Hypothalamus (tissue), 51 donors: ENCODE data around the gene GNGT2.
"Not testable (repeated sequence)": the region's sequence is repeated elsewhere in the genome, so short reads cannot be mapped to it uniquely, and the experiment has no call there.

ENCODE experiments used
- DNase-seq, 51 donors: peaks; one replicate each; lab custom pipeline; 2025; lab: John Stamatoyannopoulos, UW

Gene GNGT2

DNA sequence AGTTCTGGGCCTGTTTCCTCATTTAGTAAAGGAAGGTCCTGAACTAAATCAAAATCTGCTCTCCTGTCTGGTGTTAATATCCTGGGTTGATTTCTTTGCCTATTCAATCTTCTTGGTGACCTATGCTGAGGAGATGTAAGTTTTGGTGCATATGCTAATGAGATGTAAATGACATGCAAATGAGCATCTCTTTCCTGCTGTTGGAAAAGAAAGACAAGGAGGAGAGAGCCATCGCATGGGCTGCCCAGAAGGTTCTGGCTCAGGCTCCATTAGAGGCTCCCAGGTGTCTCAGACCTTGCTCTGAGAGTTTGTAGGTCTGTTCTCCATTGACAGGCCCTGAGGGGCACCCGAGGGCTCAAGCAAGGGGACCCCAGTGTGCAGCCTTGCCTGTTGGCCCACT, 3.5 kb upstream of the GNGT2 start:
- DNase-seq, result no peak

DNA sequence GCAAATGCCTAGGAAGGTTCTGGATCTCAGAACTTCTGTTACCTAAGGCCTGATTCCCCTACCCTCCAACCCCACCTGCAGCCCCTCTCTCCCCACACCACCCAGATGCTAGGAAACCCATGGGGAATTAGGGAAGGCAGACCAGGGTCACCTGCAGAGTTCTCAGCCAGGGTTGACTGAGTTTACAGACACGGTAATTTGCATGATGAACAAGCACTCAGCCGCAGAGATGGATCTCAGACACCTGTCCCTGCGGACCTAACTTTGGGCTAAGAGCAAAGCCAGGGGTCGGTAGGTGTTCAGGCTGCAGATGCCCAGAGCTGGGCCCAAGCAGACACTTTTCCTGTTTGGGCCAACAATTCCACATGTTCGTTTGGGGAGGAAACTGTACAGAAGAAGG, 3.0 kb upstream of the GNGT2 start:
- DNase-seq, result no peak

DNA sequence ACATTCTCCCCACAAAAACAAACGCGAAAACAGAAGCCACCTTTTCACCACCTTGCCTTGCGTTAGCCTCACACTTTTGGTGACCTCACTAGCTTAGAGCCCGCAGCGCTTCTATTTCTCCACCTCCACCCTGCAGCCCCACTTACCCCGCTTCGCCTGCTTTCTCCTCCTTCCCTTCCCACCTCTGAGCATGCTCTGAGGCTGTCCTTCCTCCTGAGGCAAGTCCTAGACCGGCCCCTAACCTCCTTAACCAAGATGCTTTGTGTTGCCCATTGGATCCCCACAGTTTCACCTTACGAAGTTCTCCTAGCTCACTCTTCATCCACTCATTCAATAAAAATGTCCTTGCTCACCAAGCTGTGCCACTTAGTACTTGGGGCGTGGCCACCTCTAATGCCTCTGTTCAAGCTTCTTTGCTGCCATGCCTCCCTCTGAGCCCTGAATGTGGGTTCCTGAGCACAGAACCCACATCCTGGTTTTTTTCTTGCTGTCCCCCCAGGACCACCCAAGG, 1.3 kb downstream of the GNGT2 start:
- no peak for DNase-seq

DNA sequence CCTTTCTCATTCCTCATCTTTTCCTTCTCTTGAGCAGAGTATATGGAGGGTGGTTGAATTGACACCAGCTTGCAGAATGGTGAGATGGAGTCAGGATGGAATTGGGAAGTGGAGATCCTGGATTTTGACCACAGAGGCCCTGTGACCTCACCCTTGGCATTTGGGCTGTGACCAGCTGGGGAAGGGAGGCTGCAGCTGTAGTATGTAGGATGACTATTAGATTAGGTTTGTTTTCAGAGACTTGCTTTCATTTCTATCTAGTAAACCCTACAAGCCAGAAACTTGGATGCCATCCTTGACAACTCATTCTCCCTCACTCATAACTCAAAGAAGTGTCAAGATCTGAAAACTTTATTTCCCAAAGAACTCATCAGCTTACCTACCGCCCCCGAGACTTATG, 5.9 kb downstream of the GNGT2 start:
- no peak for DNase-seq

DNA sequence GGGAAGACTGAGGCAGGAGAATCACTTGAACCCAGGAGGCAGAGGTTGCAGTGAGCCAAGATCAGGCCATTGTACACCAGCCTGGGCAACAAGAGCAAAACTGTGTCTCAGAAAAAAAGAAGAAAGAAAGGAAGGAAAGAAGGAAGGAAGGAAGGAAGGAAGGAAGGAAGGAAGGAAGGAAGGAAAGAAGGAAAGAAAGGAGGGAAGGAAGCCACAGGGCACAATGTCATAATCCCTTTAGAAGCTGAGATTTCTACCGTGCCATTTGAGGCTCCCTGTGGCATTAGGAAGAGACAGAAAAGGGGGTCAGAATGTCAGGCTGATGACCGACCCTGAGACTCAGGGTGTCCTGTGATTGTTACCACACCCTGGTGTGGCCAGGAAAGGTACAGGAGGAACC, 6.6 kb downstream of the GNGT2 start:
- no peak for DNase-seq

DNA sequence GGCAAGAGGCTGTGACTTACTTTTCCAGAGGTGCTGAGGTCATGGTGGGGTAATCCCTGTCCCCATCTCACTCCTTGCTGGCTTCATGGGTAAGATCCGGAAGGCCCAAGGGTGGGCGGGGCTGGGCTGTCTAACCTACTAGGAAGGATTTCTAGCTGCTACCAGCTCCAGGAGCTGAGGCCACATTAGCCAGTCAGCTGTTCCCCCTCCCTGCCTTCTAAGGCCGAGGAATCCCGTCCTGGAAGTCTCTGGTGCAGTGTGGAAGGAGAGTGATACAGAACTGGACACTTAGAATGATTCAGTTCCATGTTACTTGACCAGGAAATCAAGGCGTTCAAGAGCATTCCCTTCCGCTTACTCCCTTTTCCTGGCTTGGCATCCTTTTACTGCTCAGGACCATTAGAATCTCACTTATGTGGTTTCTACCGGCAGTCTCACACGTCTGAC, 8.9 kb downstream of the GNGT2 start:
- no peak for DNase-seq

DNA sequence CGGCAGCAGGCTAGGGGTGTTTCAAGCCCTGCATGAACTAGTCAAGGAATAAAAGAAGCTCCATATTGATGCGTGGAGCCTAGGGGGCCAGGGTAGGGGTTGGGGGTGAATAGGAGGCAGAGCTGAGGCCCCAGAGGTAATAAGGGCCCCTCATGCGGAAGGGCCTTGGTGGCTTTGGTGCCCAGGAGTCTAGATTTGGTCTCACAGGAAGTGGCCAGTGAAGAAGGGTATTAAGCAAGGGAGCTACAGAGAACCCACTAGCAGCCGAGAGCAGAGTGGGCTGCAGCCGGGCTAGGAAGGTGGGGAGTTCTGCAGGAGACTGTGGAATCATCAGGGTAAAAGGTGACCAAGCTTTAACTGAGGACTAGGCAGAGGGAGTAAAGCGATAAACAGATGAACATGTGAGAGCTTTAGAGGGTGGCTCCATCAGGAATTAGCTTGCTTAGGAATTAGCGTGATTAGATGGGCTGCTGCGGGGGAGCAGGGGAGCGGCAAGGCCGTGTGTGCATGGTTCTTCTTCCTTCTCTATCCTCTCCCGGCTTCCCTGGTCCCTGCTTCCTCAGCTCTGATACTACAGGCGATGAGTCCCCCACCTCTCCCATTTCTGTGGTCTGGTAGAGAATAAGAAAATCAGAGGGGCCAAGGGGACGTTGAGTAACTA, 9.8 kb downstream of the GNGT2 start:
- DNase-seq, result no peak

DNA sequence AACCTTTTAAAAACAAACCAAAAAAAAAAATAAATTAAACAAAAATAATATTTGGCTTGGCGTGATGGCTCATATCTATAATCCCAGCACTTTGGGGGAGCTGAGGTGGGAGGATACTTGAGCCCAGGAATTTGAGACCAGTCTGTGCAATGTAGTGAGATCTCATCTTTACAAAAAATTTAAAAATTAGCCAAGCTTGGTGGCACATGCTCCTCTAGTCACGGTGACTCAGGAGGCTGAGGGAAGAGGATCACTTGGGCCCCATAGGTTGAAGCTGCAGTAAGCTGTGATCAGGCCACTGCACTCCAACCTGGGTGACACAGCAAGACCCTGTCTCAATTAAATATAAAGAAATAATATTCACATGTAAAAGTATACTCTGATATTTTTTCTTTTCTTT, 12.2 kb downstream of the GNGT2 start:
- no peak for DNase-seq

DNA sequence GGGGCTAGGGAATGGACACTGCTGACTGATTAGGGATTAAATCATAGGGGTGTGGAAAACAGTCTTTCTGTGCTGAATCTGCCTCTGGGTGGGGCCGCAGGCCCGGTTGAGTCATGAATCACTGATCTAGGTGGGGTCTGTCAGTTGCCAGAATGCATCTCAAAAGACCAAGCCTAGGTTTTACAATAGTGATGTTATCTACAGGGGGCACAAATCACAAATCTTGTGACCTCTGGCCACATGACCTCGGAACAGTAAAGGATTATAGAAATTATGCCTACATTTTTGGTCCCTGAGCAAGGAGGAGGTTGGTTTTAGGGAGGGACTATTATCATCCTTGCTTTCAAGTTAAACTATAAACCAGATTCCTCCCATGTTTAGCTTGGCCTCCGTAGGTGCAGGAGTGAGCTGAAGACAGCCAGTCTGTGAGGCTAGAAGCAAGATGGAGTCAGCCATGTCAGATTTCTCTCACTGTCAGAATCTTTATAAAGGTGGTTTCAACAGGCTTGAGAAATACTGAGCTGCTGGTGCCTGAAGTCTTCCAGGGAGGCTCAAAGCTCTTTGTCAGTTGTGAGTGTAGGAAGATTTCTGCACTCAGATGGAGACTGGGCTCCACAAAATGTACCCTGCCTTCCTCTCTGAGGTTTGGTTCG, 12.9 kb downstream of the GNGT2 start:
- no peak for DNase-seq

DNA sequence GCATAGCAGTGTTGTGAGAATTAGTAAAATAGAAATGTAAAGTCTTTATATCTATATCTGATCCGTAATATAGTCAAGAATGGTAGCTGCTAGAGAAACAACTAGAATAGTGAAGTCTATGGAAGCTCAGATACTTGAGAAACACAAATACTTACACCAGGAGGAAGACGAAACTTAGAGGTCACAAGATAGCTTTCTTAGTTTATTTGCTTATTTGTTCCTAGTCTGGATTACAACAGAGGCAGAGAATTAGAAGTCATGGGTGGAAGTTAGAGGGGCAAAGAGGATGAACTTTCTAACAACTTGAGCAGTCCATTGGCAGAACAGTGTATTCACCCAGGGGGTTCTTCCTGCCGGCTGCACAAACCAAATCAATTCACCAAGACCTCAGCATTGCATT, 13.9 kb downstream of the GNGT2 start:
- DNase-seq, result no peak

DNA sequence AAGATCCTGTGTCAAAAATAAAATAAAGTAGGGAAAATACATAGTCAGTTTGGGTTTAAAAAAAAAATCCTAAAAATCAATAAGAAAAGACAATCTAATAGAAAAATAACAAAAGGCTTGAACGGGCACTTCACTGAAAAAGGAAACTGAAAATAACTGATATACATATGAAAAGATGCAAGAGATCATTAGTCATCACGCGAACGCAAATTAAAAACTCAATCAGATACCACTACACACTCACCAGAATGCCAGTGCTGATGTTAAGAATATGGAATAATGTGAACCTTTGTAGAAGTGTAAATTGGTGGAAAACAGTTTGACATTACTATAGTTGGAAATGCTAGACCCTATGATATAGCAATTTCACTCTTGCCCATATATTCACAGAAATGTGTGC, 14.6 kb downstream of the GNGT2 start:
- no peak for DNase-seq

DNA sequence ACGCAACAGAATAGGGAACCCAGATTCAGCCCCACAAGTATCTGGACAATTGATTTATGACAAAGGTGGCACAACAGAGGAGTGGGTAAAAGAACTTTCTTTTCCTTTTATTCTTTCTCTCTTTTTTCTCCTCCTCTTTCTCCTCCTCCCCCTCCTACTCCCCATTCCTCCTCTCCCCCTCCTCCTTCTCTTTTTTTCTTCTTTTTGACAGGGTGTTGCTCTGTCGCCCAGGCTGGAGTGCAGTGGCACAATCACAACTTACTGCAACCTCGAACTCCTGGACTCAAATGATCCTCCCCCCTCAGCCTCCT, 16.1 kb downstream of the GNGT2 start:
- DNase-seq, result no peak

DNA sequence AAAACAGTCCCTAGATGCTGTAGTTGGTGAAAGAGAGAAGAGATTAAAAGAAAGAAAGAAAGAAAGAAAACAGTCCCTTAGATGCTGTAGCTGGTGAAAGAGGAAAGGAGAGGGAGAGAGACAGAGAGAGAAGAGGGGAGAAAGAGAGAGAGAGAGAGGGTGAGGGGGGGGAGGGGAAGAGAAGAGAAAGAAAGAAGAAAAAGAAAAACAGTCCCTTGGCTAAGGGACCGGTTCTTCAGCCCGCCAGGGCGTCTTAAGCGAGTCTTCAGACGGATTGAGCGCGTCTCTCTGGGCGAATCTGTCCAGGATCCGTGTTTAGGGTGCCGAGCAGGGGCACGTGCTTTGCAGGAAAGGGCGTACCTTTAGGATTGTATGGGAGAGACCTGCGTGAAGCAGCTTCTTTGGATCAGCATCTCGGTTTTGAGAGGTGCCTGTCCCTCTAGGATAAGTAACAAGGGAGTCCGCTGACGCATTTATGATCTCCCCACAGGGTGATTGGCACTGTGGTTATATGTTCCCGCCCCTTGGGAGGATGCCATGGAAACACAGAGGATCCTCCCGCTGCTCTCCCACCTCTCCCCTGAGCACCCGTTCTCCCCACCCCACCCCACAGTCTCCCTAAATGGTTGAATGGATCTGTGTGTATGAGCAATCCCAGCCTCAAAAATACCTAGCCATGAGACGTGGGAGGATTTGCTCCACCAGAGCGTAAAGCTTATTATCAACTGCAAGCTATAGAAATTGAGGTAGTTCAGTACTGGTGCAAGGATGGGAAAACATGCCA, 16.7 kb downstream of the GNGT2 start:
- DNase-seq, result peak in 40 of 51 donors; percentile 12 to 87 (median 44)

DNA sequence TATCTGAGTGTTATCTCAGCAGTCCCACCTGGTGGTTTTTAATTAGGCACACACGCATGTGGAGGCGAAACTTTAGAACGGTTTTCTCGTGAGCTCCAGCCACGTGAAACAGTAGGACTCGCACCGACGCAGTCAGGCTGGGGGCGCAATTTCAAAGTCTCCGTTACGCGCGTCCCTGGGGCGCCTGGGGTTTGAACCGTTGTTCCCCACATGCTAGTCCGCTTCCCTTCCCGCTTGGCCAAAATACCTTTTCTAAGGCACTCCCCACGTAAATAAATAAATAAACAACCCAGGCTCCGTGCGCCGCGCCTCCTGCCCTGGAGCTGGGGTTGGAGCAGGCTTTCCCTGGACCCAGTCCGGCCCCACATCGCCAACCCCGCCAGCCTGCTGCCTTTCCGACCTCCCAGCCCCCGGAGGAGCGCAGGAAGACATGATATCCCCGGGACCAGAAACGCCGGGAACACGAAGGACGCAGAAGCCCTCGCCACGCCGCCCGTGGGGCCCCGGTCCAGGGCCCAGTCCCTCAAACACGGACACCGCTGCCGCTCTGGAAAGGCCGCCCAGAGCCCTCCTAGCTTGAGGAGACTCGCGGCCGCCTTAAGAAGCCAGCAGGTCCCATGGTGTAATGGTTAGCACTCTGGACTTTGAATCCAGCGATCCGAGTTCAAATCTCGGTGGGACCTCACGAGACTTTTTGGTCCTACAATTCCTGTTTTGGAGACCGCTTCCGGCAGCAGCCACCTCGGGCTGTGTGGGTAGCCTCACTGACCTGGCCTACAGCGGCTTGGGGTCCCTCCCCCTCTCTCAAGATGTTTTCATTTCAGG, 18.2 kb downstream of the GNGT2 start:
- DNase-seq, result peak; percentile 54 to 98 (median 90)

DNA sequence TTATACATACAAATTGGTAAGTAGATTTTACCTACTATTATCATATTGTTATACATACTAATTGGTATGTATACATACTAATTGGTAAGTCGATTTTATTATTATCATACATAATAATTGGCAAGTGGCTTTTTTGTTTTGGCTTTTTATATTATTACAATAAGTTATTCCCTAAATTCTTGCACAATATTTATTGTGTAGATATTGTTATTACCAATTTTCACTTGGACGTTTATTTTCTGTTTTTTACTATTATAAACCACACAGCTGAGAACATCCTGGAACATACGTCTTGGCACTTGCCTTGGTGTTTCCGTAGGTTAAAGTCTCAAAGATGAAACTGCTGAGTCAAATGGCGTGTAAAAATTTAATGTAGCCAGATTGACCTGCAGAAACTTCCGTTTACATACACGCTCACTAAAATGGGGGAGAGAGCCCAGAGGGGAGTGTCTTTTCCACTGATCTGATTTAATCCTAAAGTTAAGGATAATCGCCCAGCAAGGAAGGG, 18.9 kb downstream of the GNGT2 start:
- DNase-seq, result no peak

DNA sequence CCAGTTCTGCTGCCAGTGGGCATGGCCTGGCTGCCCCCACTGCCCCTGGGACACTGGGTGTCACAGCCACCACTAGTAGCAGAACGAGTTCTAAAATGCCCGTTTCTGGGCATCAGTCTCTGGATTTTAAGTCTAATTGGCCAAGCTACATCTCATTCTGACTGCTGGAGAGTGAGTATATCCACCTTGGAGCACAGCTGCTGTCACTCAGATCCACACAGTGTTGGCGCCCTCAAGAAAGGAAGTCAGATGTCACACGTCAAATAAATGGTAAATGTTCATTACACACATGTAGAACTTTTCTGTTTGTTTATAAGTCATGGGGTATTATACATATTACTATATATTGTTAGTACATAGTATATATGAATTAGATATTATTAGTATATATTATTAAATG, 19.4 kb downstream of the GNGT2 start:
- DNase-seq, result no peak

DNA sequence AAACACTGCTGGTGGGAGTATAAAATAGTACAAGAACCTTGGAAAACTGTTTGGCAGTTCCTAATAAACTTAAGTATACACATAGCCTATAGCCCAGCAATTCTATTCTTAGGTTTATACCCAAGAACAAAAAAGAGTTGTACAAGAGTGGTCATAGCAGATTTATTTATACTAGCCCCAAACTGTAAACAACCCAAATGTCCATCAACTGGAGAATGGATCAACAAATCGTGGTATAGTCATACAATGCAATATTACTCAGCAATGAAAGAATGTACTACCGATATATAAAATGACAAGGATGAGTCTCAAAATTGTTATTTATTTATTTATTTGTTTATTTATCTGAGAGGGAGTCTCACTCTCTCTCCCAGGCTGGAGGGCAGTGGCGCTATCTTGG, 23.1 kb downstream of the GNGT2 start:
- DNase-seq, result no peak

DNA sequence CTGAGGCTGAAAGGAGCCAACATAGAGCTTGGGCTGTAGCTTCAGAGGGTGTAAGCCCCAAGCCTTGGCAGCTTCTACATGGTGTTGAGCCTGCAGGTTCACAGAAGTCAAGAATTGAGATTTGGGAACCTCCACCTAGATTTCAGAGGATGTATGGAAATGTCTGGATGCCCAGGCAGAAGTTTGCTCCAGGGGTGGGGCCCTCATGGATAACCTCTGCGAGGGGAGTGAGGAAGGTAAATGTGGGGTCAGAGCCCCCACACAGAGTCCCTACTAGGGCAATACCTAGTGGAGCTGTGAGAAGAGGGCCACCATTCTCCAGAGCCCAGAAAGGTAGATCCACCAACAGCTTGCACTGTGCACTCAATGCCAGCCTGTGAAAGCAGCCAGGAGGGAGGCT, 25.0 kb downstream of the GNGT2 start:
- not testable (repeated sequence) for DNase-seq

DNA sequence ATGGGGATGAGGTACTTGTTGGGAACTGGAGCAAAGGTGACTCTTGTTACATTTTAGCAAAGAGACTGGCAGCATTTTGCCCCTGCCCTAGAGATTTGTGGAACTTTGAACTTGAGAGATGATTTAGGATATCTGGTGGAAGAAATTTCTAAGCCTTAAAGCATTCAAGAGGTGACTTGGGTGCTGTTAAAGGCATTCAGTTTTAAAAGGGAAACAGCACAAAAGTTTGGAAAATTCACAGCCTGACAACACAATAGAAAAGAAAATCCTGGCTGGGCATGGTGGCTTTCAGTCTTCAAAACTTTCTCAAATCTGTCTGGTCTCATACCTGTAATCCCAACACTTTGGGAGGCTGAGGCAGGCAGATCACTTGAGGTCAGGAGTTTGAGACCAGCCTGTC, 25.9 kb downstream of the GNGT2 start:
- DNase-seq, result not testable (repeated sequence)

DNA sequence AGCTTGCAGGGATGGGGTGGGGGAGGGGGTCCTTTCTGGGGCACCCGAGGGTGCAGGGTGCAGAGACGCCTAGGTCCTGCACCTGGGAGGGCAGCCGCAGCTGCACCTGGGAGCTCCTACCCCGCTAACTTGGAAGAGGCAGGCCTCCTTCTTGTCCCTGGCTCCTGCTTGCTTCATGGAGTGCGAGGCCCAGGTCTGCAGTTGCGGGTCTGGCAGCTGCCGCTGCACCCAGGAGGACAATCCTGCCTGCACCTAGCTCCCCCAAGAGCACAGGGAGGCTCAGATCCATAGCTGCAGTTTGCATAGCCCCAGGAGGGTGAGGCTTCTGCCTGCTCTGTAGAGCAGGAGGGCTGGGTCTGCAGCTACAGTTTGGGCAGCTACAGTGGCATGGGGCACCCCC, 26.6 kb downstream of the GNGT2 start:
- DNase-seq, result no peak

DNA sequence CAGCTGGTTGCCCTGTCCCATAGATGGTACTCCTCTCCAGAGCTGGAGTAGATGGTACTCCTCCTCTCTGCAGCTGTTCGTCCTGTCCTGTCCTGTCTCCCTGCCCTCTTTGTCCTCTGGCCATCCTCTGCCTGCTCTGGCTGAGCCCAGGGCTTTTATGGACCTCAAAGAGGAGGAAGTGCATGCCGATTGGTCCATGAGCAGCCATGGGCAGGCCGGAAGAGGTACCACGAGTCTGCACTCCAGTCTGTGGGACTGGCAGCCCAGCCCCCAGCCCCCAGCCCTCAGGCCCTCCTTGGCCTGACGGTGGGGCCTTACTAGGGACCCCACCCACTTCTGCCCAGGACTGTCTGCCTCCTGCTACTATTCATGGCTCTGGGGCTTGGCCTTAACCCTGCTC, 27.0 kb downstream of the GNGT2 start:
- no peak for DNase-seq
